ENCODE data around the gene C19orf53.

Gene C19orf53

DNA sequence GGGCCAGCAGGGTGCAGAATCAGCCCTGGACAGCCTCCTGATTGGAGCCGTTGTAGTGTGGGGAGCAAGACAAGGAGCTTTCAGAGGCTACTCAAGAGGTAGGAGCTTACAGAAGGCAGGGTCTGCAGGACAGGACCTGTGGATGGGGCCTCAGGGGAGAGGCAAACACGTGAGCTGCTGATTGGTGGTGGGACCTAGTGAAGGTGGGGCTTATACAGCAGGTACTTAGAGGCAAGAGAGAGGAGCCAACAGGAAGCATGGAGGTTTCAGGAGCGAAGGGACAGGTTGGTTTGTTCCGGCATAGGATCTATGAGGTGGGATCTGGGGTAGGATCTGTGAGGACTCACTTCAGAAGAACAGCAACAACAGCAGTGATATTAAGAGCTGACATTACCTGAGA lies 53.4 kb downstream of the C19orf53 start:
- DNase-seq, result no peak

Measured in hematopoietic multipotent progenitor cell treated with erythropoietin and hydrocortisone succinate and interleukin-3 and kit ligand, for 4 days (in vitro differentiated cells).